HCT116 (cell line): ENCODE results near the gene BEND7. TPM values are rescaled to one million over a fixed set of nuclear protein-coding genes. Genes with fewer than 3 reads are reported as not detected.

ENCODE experiments used
- ATAC-seq: fragments of 200-7000 bp; cut with Tn5 transposase; 2 replicates; pipeline ENCODE4 v1.9.1; 2020; ENCODE audit warnings: mild to moderate bottlenecking, moderate library complexity
- BruUV-seq: library from RNA; stranded (reverse); fragments of 400-500 nt; replicated peaks from 2 replicates; lab custom pipeline; 2021; lab: Mats Ljungman, UMichigan
- CTCF ChIA-PET: fragments of 300-600 bp; sonication (Branson Sonifier 250); formaldehyde crosslinking; loops from one replicate; lab custom pipeline; 2021; ENCODE audit warnings: antibody characterized with exemption; lab: Charles Lee
- POLR2A ChIA-PET: fragments of 300-600, 350-600 bp; sonication (Branson Sonifier 250); formaldehyde crosslinking; loops from one replicate; lab custom pipeline; 2021; ENCODE audit warnings: antibody characterized with exemption; lab: Charles Lee
- RAD21 ChIA-PET, 2 experiments: fragments of 300-600 bp; sonication (Branson Sonifier 250); formaldehyde crosslinking; loops; one replicate each; lab custom pipeline; 2023; ENCODE audit warnings: low total read pairs in 2 of 2; ENCODE audit not compliant: uncharacterized antibody in 2 of 2, unreplicated experiment in 2 of 2, low non-redundant PET in 1 of 2; lab: Charles Lee
- DNase-seq: peaks from one replicate; pipeline ENCODE4 v3.0.0-alpha.2; 2010; ENCODE audit warnings: low read depth, low spot score
- H2AFZ ChIP-seq: fragments of 200-600 bp; shearing (Covaris generic), sonication (generic); 2 replicates; pipeline ENCODE4 v1.6.1; 2017; ENCODE audit warnings: low read depth, mixed run types, mixed read lengths, antibody characterized with exemption, low read length; ENCODE audit not compliant: poor library complexity, severe bottlenecking
- H3K27ac ChIP-seq: 2 replicates; pipeline ENCODE4 v1.5.1; 2012; ENCODE audit warnings: low read depth, low read length
- H3K27me3 ChIP-seq: fragments of 200-600 bp; sonication (generic); 2 replicates; pipeline ENCODE4 v1.6.1; 2016; ENCODE audit warnings: mixed run types, low read length, mixed read lengths; ENCODE audit not compliant: insufficient read depth
- H3K36me3 ChIP-seq, 2 experiments: fragments of 200-500 bp in 1 of 2; fragments of 200-600 bp in 1 of 2; sonication (Bioruptor generic) in 1 of 2; sonication (generic) in 1 of 2; 2 replicates each; pipeline versions ENCODE4 v1.5.1 to v1.6.1; 2014 to 2016; ENCODE audit warnings: low read length in 2 of 2, inconsistent platforms in 1 of 2, mixed read lengths in 1 of 2, mixed run types in 1 of 2; ENCODE audit not compliant: insufficient read depth in 2 of 2, control insufficient read depth in 1 of 2
- H3K4me1 ChIP-seq, 2 experiments: fragments of 200-600 bp in 1 of 2; sonication (generic) in 1 of 2; 2 replicates each; pipeline versions ENCODE4 v1.5.1 to v1.6.1; 2012 to 2017; ENCODE audit warnings: low read length in 2 of 2, inconsistent platforms in 1 of 2, mild to moderate bottlenecking in 1 of 2, mixed read lengths in 1 of 2, mixed run types in 1 of 2, moderate library complexity in 1 of 2; ENCODE audit not compliant: insufficient read depth in 2 of 2, control insufficient read depth in 1 of 2
- H3K4me2 ChIP-seq: fragments of 200-600 bp; sonication (generic); 2 replicates; pipeline ENCODE4 v1.6.1; 2017; ENCODE audit warnings: mixed run types, low read length, mixed read lengths
- H3K4me3 ChIP-seq, 2 experiments: fragments of 200-600 bp in 1 of 2; sonication (generic) in 1 of 2; replicated peaks in 1 of 2; 2 replicates each; pipeline ENCODE4 v1.5.1; 2011 to 2016; ENCODE audit warnings: low read length in 2 of 2, control low read depth in 1 of 2, low read depth in 1 of 2, mild to moderate bottlenecking in 1 of 2, mixed read lengths in 1 of 2, mixed run types in 1 of 2
- H3K79me2 ChIP-seq: fragments of 200-600 bp; sonication (generic); 2 replicates; pipeline ENCODE4 v1.6.1; 2017; ENCODE audit warnings: mild to moderate bottlenecking, mixed run types, low read length, moderate library complexity, mixed read lengths; ENCODE audit not compliant: insufficient read depth
- H3K9ac ChIP-seq: fragments of 200-600 bp; sonication (generic); 2 replicates; pipeline ENCODE4 v1.6.1; 2016; ENCODE audit warnings: low read length, mixed read lengths
- H3K9me2 ChIP-seq: fragments of 200-600 bp; sonication (generic), shearing (Covaris generic); 2 replicates; pipeline ENCODE4 v1.6.1; 2017; ENCODE audit warnings: mixed run types, mild to moderate bottlenecking, moderate library complexity; ENCODE audit not compliant: insufficient read depth
- H3K9me3 ChIP-seq, 2 experiments: fragments of 200-500 bp in 1 of 2; fragments of 200-600 bp in 1 of 2; sonication (Bioruptor generic) in 1 of 2; sonication (generic) in 1 of 2; 2 replicates each; pipeline ENCODE4 v1.6.1; 2014 to 2017; ENCODE audit warnings: low read length in 2 of 2, mixed read lengths in 2 of 2, inconsistent platforms in 1 of 2, low read depth in 1 of 2, mild to moderate bottlenecking in 1 of 2, mixed run types in 1 of 2, moderate library complexity in 1 of 2; ENCODE audit not compliant: control insufficient read depth in 1 of 2, insufficient read depth in 1 of 2
- H4K20me1 ChIP-seq: fragments of 200-600 bp; sonication (generic), shearing (Covaris generic); 2 replicates; pipeline ENCODE4 v1.6.1; 2017; ENCODE audit warnings: mixed run types, mild to moderate bottlenecking, moderate library complexity; ENCODE audit not compliant: insufficient read depth
- CBX3 ChIP-seq: IDR thresholded peaks from 2 replicates; pipeline ENCODE4 v1.6.1; 2012; ENCODE audit warnings: low read depth
- EZH2 ChIP-seq: fragments of 200-600 bp; sonication (generic); IDR thresholded peaks from 2 replicates; pipeline ENCODE4 v1.6.1; 2017; ENCODE audit warnings: antibody characterized with exemption, mixed run types
- JUND ChIP-seq: IDR thresholded peaks from 2 replicates; pipeline ENCODE4 v1.6.1; 2012
- RAD21 ChIP-seq: IDR thresholded peaks from 2 replicates; pipeline ENCODE4 v1.6.1; 2012; ENCODE audit warnings: low read depth, mild to moderate bottlenecking
- YY1 ChIP-seq: IDR thresholded peaks from 2 replicates; pipeline ENCODE4 v1.6.1; 2011; ENCODE audit warnings: low read length, low read depth, moderate library complexity, mild to moderate bottlenecking; ENCODE audit not compliant: insufficient replicate concordance; ENCODE audit errors: extremely low read depth
- ZNF274 ChIP-seq: fragments of 200-500 bp; sonication (Bioruptor generic); IDR thresholded peaks from 2 replicates; pipeline ENCODE4 v1.6.1; 2014; ENCODE audit warnings: mild to moderate bottlenecking, low read depth, low read length, inconsistent platforms
- intact Hi-C: fragments of 100-400 bp; cut with micrococcal nuclease; formaldehyde crosslinking; loops from 2 replicates; pipeline ENCODE4 v1.10.0; 2022
- total RNA-seq: library from RNA; stranded (reverse); gene quantifications from one replicate; pipeline ENCODE4 v1.2.1, GENCODE V29; 2021; ENCODE audit not compliant: unreplicated experiment
- TF ChIP-seq, protein P1 (sequence below): IDR thresholded peaks from 2 replicates; pipeline ENCODE4 v1.6.1; 2012; ENCODE audit warnings: low read depth
- TF ChIP-seq, protein P2 (sequence below), 3 experiments: fragments of 200-600 bp in 1 of 3; sonication (generic) in 1 of 3; IDR thresholded peaks in 2 of 3; conservative IDR thresholded peaks in 1 of 3; 2 replicates each; pipeline ENCODE4 v1.5.1; 2012 to 2017; ENCODE audit warnings: low read depth in 2 of 3, low read length in 2 of 3, antibody characterized with exemption in 1 of 3, borderline replicate concordance in 1 of 3, control low read depth in 1 of 3, mild to moderate bottlenecking in 1 of 3, mixed read lengths in 1 of 3, mixed run types in 1 of 3, moderate library complexity in 1 of 3; ENCODE audit not compliant: insufficient read depth in 1 of 3

Gene BEND7
- total RNA-seq, 1 experiment from 2014 or later = 13.8 TPM

DNA sequence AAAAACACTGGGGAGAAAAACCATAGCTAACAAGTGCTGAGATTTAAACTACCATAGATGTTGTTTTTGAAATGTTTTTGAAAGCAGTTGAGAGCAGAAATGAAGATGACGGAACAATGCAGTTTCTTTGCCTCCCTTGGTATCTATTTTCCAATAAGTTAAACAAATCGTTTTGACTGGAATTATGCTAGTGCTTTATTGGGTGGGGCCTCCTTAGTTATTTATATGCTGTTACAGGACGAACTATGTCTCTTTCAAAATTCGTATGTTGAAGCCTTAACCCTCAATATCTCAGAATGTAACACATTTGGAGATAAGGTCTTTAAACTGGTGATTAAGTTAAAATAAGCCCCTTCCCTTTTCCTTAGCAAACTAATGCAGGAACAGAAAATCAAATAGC, 135.2 kb downstream of the BEND7 start:
- Histone ChIP-seq H3K4me3 (no peak overlapping the region), H3K9ac (no peak overlapping the region), H3K4me2 (no peak overlapping the region), H3K4me1 (no peaks in the 10 kb centered on the region), H3K27me3 (no peaks in the 10 kb centered on the region), H3K9me3 (no peaks in the 10 kb centered on the region), H3K79me2 (no peaks in the 10 kb centered on the region), H2AFZ (no peak overlapping the region), H4K20me1 (no peaks in the 10 kb centered on the region), H3K27ac (no peak overlapping the region), H3K36me3 (no peaks in the 10 kb centered on the region), H3K9me2 (no peaks in the 10 kb centered on the region)
- no peak for DNase-seq
- BruUV-seq = no TSS peak
- CTCF ChIA-PET = no interaction called here
- RAD21 ChIA-PET = no interaction called here
- POLR2A ChIA-PET = no interaction called here
- ATAC-seq = no peak
- intact Hi-C loops = no loop called here
- TF ChIP-seq ZNF274 = no peak
- no peak for TF ChIP-seq YY1
- TF ChIP-seq CBX3 = no peak
- TF ChIP-seq JUND = no peak

DNA sequence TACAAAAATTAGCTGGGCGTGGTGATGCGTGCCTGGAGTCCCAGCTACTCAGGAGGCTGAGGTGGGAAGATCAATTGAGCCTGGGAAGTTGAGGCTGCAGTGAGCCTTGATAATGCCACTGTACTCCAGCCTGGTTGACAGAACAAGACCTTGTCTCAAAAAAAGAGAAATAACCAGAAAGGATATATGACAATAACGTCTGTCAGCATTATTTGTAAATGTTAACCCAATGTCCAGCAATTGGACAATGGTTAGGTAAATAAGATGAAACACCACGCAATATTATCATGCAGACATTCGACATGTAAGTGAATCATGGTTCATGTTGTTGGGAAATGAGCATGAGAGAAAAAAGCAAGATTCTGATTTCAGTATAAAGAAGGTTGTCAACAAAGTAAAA, 136.1 kb downstream of the BEND7 start:
- POLR2A ChIA-PET = no interaction called here
- TF ChIP-seq, protein P1, sequence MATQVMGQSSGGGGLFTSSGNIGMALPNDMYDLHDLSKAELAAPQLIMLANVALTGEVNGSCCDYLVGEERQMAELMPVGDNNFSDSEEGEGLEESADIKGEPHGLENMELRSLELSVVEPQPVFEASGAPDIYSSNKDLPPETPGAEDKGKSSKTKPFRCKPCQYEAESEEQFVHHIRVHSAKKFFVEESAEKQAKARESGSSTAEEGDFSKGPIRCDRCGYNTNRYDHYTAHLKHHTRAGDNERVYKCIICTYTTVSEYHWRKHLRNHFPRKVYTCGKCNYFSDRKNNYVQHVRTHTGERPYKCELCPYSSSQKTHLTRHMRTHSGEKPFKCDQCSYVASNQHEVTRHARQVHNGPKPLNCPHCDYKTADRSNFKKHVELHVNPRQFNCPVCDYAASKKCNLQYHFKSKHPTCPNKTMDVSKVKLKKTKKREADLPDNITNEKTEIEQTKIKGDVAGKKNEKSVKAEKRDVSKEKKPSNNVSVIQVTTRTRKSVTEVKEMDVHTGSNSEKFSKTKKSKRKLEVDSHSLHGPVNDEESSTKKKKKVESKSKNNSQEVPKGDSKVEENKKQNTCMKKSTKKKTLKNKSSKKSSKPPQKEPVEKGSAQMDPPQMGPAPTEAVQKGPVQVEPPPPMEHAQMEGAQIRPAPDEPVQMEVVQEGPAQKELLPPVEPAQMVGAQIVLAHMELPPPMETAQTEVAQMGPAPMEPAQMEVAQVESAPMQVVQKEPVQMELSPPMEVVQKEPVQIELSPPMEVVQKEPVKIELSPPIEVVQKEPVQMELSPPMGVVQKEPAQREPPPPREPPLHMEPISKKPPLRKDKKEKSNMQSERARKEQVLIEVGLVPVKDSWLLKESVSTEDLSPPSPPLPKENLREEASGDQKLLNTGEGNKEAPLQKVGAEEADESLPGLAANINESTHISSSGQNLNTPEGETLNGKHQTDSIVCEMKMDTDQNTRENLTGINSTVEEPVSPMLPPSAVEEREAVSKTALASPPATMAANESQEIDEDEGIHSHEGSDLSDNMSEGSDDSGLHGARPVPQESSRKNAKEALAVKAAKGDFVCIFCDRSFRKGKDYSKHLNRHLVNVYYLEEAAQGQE = no peak
- TF ChIP-seq CBX3 = no peak
- TF ChIP-seq EZH2 = no peak
- TF ChIP-seq RAD21 = no peak
- TF ChIP-seq, protein P2, sequence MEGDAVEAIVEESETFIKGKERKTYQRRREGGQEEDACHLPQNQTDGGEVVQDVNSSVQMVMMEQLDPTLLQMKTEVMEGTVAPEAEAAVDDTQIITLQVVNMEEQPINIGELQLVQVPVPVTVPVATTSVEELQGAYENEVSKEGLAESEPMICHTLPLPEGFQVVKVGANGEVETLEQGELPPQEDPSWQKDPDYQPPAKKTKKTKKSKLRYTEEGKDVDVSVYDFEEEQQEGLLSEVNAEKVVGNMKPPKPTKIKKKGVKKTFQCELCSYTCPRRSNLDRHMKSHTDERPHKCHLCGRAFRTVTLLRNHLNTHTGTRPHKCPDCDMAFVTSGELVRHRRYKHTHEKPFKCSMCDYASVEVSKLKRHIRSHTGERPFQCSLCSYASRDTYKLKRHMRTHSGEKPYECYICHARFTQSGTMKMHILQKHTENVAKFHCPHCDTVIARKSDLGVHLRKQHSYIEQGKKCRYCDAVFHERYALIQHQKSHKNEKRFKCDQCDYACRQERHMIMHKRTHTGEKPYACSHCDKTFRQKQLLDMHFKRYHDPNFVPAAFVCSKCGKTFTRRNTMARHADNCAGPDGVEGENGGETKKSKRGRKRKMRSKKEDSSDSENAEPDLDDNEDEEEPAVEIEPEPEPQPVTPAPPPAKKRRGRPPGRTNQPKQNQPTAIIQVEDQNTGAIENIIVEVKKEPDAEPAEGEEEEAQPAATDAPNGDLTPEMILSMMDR (IDR thresholded peaks at IDR 0.05 in 2 of 3, conservative IDR thresholded peaks at IDR 0.05 in 1 of 3; ENCODE audit: borderline replicate concordance in 1 of 3, insufficient read depth in 1 of 3, low read depth in 2 of 3, low read length in 2 of 3) = no peak
- TF ChIP-seq, all 23 proteins: peak for 0
- Histone ChIP-seq H3K9me2 (no peaks in the 10 kb centered on the region), H3K4me1 (no peaks in the 10 kb centered on the region), H3K9me3 (no peaks in the 10 kb centered on the region), H3K27me3 (no peaks in the 10 kb centered on the region), H3K79me2 (no peaks in the 10 kb centered on the region), H3K27ac (no peak overlapping the region), H3K4me3 (no peak overlapping the region), H3K9ac (no peak overlapping the region), H2AFZ (no peak overlapping the region), H4K20me1 (no peaks in the 10 kb centered on the region), H3K4me2 (no peak overlapping the region), H3K36me3 (no peaks in the 10 kb centered on the region)
- ChIA-PET CTCF (no interaction called here), RAD21 (no interaction called here)
- ATAC-seq = no peak
- intact Hi-C loops = no loop called here
- DNase-seq = no peak
- no TSS peak for BruUV-seq
